HCT116 (cell line): ENCODE data around the gene LIPG. TPM values are rescaled to one million over a fixed set of nuclear protein-coding genes. Genes with fewer than 3 reads are reported as not detected.

Experiments used
- ATAC-seq: fragments of 200-7000 bp; cut with Tn5 transposase; 2 replicates; pipeline ENCODE4 v1.9.1; 2020; ENCODE audit warnings: mild to moderate bottlenecking, moderate library complexity
- BruUV-seq: library from RNA; stranded (reverse); fragments of 400-500 nt; replicated peaks from 2 replicates; lab custom pipeline; 2021; lab: Mats Ljungman, UMichigan
- CTCF ChIA-PET: fragments of 300-600 bp; sonication (Branson Sonifier 250); formaldehyde crosslinking; loops from one replicate; lab custom pipeline; 2021; ENCODE audit warnings: antibody characterized with exemption; lab: Charles Lee
- POLR2A ChIA-PET: fragments of 300-600, 350-600 bp; sonication (Branson Sonifier 250); formaldehyde crosslinking; loops from one replicate; lab custom pipeline; 2021; ENCODE audit warnings: antibody characterized with exemption; lab: Charles Lee
- RAD21 ChIA-PET, 2 experiments: fragments of 300-600 bp; sonication (Branson Sonifier 250); formaldehyde crosslinking; loops; one replicate each; lab custom pipeline; 2023; ENCODE audit warnings: low total read pairs in 2 of 2; ENCODE audit not compliant: uncharacterized antibody in 2 of 2, unreplicated experiment in 2 of 2, low non-redundant PET in 1 of 2; lab: Charles Lee
- DNase-seq: peaks from one replicate; pipeline ENCODE4 v3.0.0-alpha.2; 2010; ENCODE audit warnings: low read depth, low spot score
- H2AFZ ChIP-seq: fragments of 200-600 bp; shearing (Covaris generic), sonication (generic); 2 replicates; pipeline ENCODE4 v1.6.1; 2017; ENCODE audit warnings: low read depth, mixed run types, mixed read lengths, antibody characterized with exemption, low read length; ENCODE audit not compliant: poor library complexity, severe bottlenecking
- H3K27ac ChIP-seq: 2 replicates; pipeline ENCODE4 v1.5.1; 2012; ENCODE audit warnings: low read depth, low read length
- H3K27me3 ChIP-seq: fragments of 200-600 bp; sonication (generic); 2 replicates; pipeline ENCODE4 v1.6.1; 2016; ENCODE audit warnings: mixed run types, low read length, mixed read lengths; ENCODE audit not compliant: insufficient read depth
- H3K36me3 ChIP-seq, 2 experiments: fragments of 200-500 bp in 1 of 2; fragments of 200-600 bp in 1 of 2; sonication (Bioruptor generic) in 1 of 2; sonication (generic) in 1 of 2; 2 replicates each; pipeline versions ENCODE4 v1.5.1 to v1.6.1; 2014 to 2016; ENCODE audit warnings: low read length in 2 of 2, inconsistent platforms in 1 of 2, mixed read lengths in 1 of 2, mixed run types in 1 of 2; ENCODE audit not compliant: insufficient read depth in 2 of 2, control insufficient read depth in 1 of 2
- H3K4me1 ChIP-seq, 2 experiments: fragments of 200-600 bp in 1 of 2; sonication (generic) in 1 of 2; 2 replicates each; pipeline versions ENCODE4 v1.5.1 to v1.6.1; 2012 to 2017; ENCODE audit warnings: low read length in 2 of 2, inconsistent platforms in 1 of 2, mild to moderate bottlenecking in 1 of 2, mixed read lengths in 1 of 2, mixed run types in 1 of 2, moderate library complexity in 1 of 2; ENCODE audit not compliant: insufficient read depth in 2 of 2, control insufficient read depth in 1 of 2
- H3K4me2 ChIP-seq: fragments of 200-600 bp; sonication (generic); 2 replicates; pipeline ENCODE4 v1.6.1; 2017; ENCODE audit warnings: mixed run types, low read length, mixed read lengths
- H3K4me3 ChIP-seq, 2 experiments: fragments of 200-600 bp in 1 of 2; sonication (generic) in 1 of 2; replicated peaks in 1 of 2; 2 replicates each; pipeline ENCODE4 v1.5.1; 2011 to 2016; ENCODE audit warnings: low read length in 2 of 2, control low read depth in 1 of 2, low read depth in 1 of 2, mild to moderate bottlenecking in 1 of 2, mixed read lengths in 1 of 2, mixed run types in 1 of 2
- H3K79me2 ChIP-seq: fragments of 200-600 bp; sonication (generic); 2 replicates; pipeline ENCODE4 v1.6.1; 2017; ENCODE audit warnings: mild to moderate bottlenecking, mixed run types, low read length, moderate library complexity, mixed read lengths; ENCODE audit not compliant: insufficient read depth
- H3K9ac ChIP-seq: fragments of 200-600 bp; sonication (generic); 2 replicates; pipeline ENCODE4 v1.6.1; 2016; ENCODE audit warnings: low read length, mixed read lengths
- H3K9me2 ChIP-seq: fragments of 200-600 bp; sonication (generic), shearing (Covaris generic); 2 replicates; pipeline ENCODE4 v1.6.1; 2017; ENCODE audit warnings: mixed run types, mild to moderate bottlenecking, moderate library complexity; ENCODE audit not compliant: insufficient read depth
- H3K9me3 ChIP-seq, 2 experiments: fragments of 200-500 bp in 1 of 2; fragments of 200-600 bp in 1 of 2; sonication (Bioruptor generic) in 1 of 2; sonication (generic) in 1 of 2; 2 replicates each; pipeline ENCODE4 v1.6.1; 2014 to 2017; ENCODE audit warnings: low read length in 2 of 2, mixed read lengths in 2 of 2, inconsistent platforms in 1 of 2, low read depth in 1 of 2, mild to moderate bottlenecking in 1 of 2, mixed run types in 1 of 2, moderate library complexity in 1 of 2; ENCODE audit not compliant: control insufficient read depth in 1 of 2, insufficient read depth in 1 of 2
- H4K20me1 ChIP-seq: fragments of 200-600 bp; sonication (generic), shearing (Covaris generic); 2 replicates; pipeline ENCODE4 v1.6.1; 2017; ENCODE audit warnings: mixed run types, mild to moderate bottlenecking, moderate library complexity; ENCODE audit not compliant: insufficient read depth
- ATF3 ChIP-seq: IDR thresholded peaks from 2 replicates; pipeline ENCODE4 v1.6.1; 2012
- CBX3 ChIP-seq: IDR thresholded peaks from 2 replicates; pipeline ENCODE4 v1.6.1; 2012; ENCODE audit warnings: low read depth
- CEBPB ChIP-seq: IDR thresholded peaks from 2 replicates; pipeline ENCODE4 v1.6.1; 2012; ENCODE audit warnings: low read depth
- ELF1 ChIP-seq: IDR thresholded peaks from 2 replicates; pipeline ENCODE4 v1.6.1; 2012; ENCODE audit warnings: low read depth, borderline replicate concordance
- EZH2 ChIP-seq: fragments of 200-600 bp; sonication (generic); IDR thresholded peaks from 2 replicates; pipeline ENCODE4 v1.6.1; 2017; ENCODE audit warnings: antibody characterized with exemption, mixed run types
- FOSL1 ChIP-seq: IDR thresholded peaks from 2 replicates; pipeline ENCODE4 v1.6.1; 2012; ENCODE audit warnings: low read depth
- POLR2AphosphoS5 ChIP-seq: IDR thresholded peaks from 2 replicates; pipeline ENCODE4 v1.6.1; 2011; ENCODE audit warnings: mild to moderate bottlenecking, low read depth, low read length, moderate library complexity
- SP1 ChIP-seq: IDR thresholded peaks from 2 replicates; pipeline ENCODE4 v1.6.1; 2012; ENCODE audit warnings: low read depth
- SRF ChIP-seq: IDR thresholded peaks from 2 replicates; pipeline ENCODE4 v1.6.1; 2012; ENCODE audit warnings: low read depth
- TCF7L2 ChIP-seq: IDR thresholded peaks from 2 replicates; pipeline ENCODE4 v1.7.0; 2011; ENCODE audit warnings: borderline replicate concordance, inconsistent platforms; ENCODE audit not compliant: insufficient read depth, insufficient read length; ENCODE audit errors: extremely low read depth
- YY1 ChIP-seq: IDR thresholded peaks from 2 replicates; pipeline ENCODE4 v1.6.1; 2011; ENCODE audit warnings: low read length, low read depth, moderate library complexity, mild to moderate bottlenecking; ENCODE audit not compliant: insufficient replicate concordance; ENCODE audit errors: extremely low read depth
- ZBTB33 ChIP-seq: IDR thresholded peaks from 2 replicates; pipeline ENCODE4 v1.6.1; 2011; ENCODE audit warnings: mild to moderate bottlenecking, low read length, moderate library complexity; ENCODE audit not compliant: insufficient replicate concordance; ENCODE audit errors: extremely low read depth
- ZFX ChIP-seq: fragments of 450-650 bp; IDR thresholded peaks from 2 replicates; pipeline ENCODE4 v1.6.1; 2017
- intact Hi-C: fragments of 100-400 bp; cut with micrococcal nuclease; formaldehyde crosslinking; loops from 2 replicates; pipeline ENCODE4 v1.10.0; 2022
- total RNA-seq: library from RNA; stranded (reverse); gene quantifications from one replicate; pipeline ENCODE4 v1.2.1, GENCODE V29; 2021; ENCODE audit not compliant: unreplicated experiment

The LIPG gene
- total RNA-seq, 1 experiment from 2014 or later = 2.6 TPM

- no peaks in the 10 kb centered on the region; the same call in 1 of the 2 replicates for H3K9me2 ChIP-seq
- TF ChIP-seq FOSL1 = no peak
- TF ChIP-seq ELF1 = no peak
- TF ChIP-seq CEBPB = no peak
- TF ChIP-seq SP1 = no peak
- no peak for TF ChIP-seq ZFX
- TF ChIP-seq ATF3 = no peak
- TF ChIP-seq SRF = no peak
- TF ChIP-seq TCF7L2 = no peak
- no peak for TF ChIP-seq ZBTB33
- TF ChIP-seq YY1 = no peak
- TF ChIP-seq EZH2 = no peak
- TF ChIP-seq POLR2AphosphoS5 = no peak
- no peak for TF ChIP-seq CBX3
- TF ChIP-seq, all 23 proteins: peak for 0
- Histone ChIP-seq H3K4me3 (no peak overlapping the region), H4K20me1 (no peaks in the 10 kb centered on the region), H3K79me2 (no peaks in the 10 kb centered on the region), H3K4me2 (no peak overlapping the region), H3K4me1 (peaks cover 38 to 57% of the 10 kb centered on the region in 2 experiments), H3K9ac (no peak overlapping the region), H3K36me3 (no peaks in the 10 kb centered on the region), H3K27ac (no peak overlapping the region), H2AFZ (peak overlapping the region; percentile 86), H3K27me3 (no peaks in the 10 kb centered on the region), H3K9me3 (no peaks in the 10 kb centered on the region)
- BruUV-seq = no TSS peak
- ATAC-seq = no peak
- RAD21 ChIA-PET = interaction anchor here in 1 of 2 experiments (0.6 to 0.7 kb wide), 2 partner anchors 312 to 1651 kb away, joined by 3 to 5 read pairs; partner anchors contain the start of gene MEX3C
- intact Hi-C loops = no loop called here
- DNase-seq = no peak
- CTCF ChIA-PET = interaction anchor here (1.6 kb wide), 1 partner anchor 312 kb away, joined by 8 read pairs; no protein-coding TSS in a partner anchor
- POLR2A ChIA-PET = no interaction called here
Observed at GRCh38 chr18:49546278-49546677, 15.6 kb upstream of the LIPG start.
